Left lung (tissue), 10 donors: Measurements from ENCODE around the gene PTAFR. TPM values are rescaled to one million over a fixed set of nuclear protein-coding genes. Genes with fewer than 3 reads are reported as not detected.

ENCODE experiments used
- ATAC-seq: fragments of 200-7000 bp; cut with Tn5 transposase; one replicate; pipeline ENCODE4 v1.9.1; 2020; ENCODE audit warnings: moderate library complexity
- DNase-seq, 4 donors: peaks; one replicate each; pipeline ENCODE4 v3.0.0-alpha.2; 2013 to 2020
- H3K27ac ChIP-seq, 2 donors: fragments of 200-600 bp; sonication (generic) in 1 of 2; one replicate each; pipeline versions ENCODE4 v1.5.0 to v1.8.0; 2020 to 2021
- H3K27me3 ChIP-seq, 2 donors: fragments of 200-600 bp; sonication (generic) in 1 of 2; one replicate each; pipeline versions ENCODE4 v1.5.0 to v1.8.0; 2020 to 2021
- H3K36me3 ChIP-seq, 2 donors: fragments of 200-600 bp; sonication (generic) in 1 of 2; one replicate each; pipeline versions ENCODE4 v1.5.0 to v1.8.0; 2020 to 2021
- H3K4me1 ChIP-seq, 2 donors: fragments of 200-600 bp; one replicate each; pipeline ENCODE4 v1.8.0; 2021
- H3K4me3 ChIP-seq, 2 donors: fragments of 200-600 bp; sonication (generic) in 1 of 2; one replicate each; pipeline versions ENCODE4 v1.5.0 to v1.8.0; 2020 to 2021; ENCODE audit warnings: mild to moderate bottlenecking in 1 of 2
- H3K9me3 ChIP-seq, 2 donors: fragments of 200-600 bp; sonication (generic) in 1 of 2; one replicate each; pipeline versions ENCODE4 v1.5.0 to v1.8.0; 2020 to 2021
- intact Hi-C, 2 donors: fragments of 100-400 bp; cut with DNase I; formaldehyde crosslinking; loops; one replicate each; pipeline versions ENCODE4 v1.11.2 to v1.14.2; 2022
- polyA plus RNA-seq, 6 donors: library from polyadenylated mRNA; unstranded; fragments of 120-200 nt; gene quantifications; one replicate each; pipeline ENCODE4 v1.2.1, GENCODE V29; 2013; ENCODE audit not compliant: insufficient read length in 6 of 6
- total RNA-seq, 2 donors: library from RNA; stranded (reverse); fragmentation: NEBNext Ultra II Directional; extraction: Animal tissue kit (Norgen Biotek cat#: 25700); gene quantifications; one replicate each; pipeline ENCODE4 v1.2.1, GENCODE V29; 2021
- TF ChIP-seq, protein P1 (sequence below), 2 donors: fragments of 200-600 bp; sonication (generic) in 1 of 2; IDR thresholded peaks; one replicate each; pipeline versions ENCODE4 v1.5.0 to v1.8.0; 2021; ENCODE audit warnings: antibody characterized with exemption in 2 of 2
- donor health status: DM: no; HTN: yes; CAD: no.
- donor health status: DM: no; HTN: no; CAD: no.

Gene PTAFR
- total and polyA plus RNA-seq, 8 donors: 2.4 to 59.7 (median 2.7) TPM

DNA sequence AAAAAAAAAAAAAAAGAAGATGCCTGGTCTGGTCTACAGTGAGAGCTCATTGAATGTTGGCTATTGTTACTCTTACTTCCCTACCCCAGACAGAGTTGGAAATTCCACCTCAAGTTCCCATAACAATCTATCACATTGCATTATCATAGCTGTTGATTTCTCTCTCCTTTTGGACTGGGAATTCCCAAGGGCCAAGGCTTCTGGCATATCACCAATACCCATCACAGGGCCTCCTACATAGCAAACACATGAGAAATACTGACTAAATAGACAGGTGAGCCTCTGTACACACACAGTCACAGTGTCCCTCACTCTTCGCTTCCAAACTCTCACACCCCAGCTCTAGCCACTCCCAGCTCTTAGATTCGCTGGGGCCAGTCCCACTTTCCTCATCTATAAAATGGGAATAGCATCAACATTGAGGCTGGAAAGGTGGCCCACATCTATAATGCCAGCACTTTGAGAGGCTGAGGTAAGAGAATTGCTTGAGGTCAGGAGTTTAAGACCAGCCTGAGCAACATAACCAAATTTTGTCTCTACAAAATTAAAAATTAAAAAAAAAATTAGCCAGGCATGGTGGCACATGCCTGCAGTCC lies 6.4 kb downstream of the PTAFR start:
- H3K9me3 ChIP-seq: no peaks in the 10 kb centered on the region
- H3K4me3 ChIP-seq: no peak overlapping the region
- TF ChIP-seq, protein P1, sequence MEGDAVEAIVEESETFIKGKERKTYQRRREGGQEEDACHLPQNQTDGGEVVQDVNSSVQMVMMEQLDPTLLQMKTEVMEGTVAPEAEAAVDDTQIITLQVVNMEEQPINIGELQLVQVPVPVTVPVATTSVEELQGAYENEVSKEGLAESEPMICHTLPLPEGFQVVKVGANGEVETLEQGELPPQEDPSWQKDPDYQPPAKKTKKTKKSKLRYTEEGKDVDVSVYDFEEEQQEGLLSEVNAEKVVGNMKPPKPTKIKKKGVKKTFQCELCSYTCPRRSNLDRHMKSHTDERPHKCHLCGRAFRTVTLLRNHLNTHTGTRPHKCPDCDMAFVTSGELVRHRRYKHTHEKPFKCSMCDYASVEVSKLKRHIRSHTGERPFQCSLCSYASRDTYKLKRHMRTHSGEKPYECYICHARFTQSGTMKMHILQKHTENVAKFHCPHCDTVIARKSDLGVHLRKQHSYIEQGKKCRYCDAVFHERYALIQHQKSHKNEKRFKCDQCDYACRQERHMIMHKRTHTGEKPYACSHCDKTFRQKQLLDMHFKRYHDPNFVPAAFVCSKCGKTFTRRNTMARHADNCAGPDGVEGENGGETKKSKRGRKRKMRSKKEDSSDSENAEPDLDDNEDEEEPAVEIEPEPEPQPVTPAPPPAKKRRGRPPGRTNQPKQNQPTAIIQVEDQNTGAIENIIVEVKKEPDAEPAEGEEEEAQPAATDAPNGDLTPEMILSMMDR (IDR thresholded peaks at IDR 0.05): no peak
- peaks cover 0 to 40% of the 10 kb centered on the region in 2 donors for H3K36me3 ChIP-seq
- intact Hi-C loops: no loop called here
- no peaks in the 10 kb centered on the region for H3K27me3 ChIP-seq
- DNase-seq (no peak), ATAC-seq (no peak)
- H3K4me1 ChIP-seq: peaks cover 0 to 73% of the 10 kb centered on the region in 2 donors
- peak overlapping the region in 1 of 2 donors; percentile 64 for H3K27ac ChIP-seq

DNA sequence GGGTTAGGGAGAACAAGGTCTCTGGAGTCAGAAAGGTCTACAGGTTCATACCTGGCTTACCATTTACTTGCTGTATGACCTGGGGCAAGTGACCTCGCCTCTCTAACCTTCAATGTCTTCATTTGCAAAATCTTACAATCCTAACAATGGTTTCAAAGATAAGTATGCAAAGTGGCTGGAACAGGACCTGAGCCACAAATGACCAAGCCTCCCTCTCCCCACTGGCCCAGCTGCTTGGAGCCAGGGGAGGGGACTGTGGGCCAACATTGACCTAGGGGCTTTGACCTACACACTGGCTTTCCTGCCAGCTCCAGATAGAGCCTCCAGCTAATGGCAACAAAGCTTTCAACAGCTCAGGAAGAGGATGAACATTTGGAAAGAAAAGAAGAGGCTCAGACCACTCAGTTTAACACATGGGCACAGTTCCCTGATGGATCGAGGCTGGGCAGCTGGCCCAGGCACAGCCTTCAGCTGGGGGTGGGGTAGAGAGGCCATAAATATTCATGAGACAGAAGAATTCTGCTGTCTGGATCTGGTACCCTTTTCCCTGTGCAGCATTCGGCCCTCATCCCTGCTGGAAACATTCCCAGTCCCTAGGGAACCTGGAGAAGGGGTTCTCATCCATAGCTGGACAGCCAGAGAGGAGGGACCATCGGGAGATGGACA lies 12.9 kb downstream of the PTAFR start:
- ATAC-seq: no peak

GRCh38 chr1:28162151-28162550 lies 14.3 kb downstream of the PTAFR start:
- Histone ChIP-seq H3K4me1 (peaks cover 3 to 84% of the 10 kb centered on the region in 2 donors), H3K36me3 (peaks cover 0 to 11% of the 10 kb centered on the region in 2 donors), H3K9me3 (no peaks in the 10 kb centered on the region), H3K27ac (peak overlapping the region in 1 of 2 donors; percentile 74), H3K27me3 (no peaks in the 10 kb centered on the region), H3K4me3 (no peak overlapping the region)
- TF ChIP-seq, protein P1 (IDR thresholded peaks at IDR 0.05): no peak
- no peak for DNase-seq
- intact Hi-C loops: no loop called here
- ATAC-seq: no peak

More for the DNA sequence above, 12.9 kb downstream of the PTAFR start:
- Histone ChIP-seq H3K27me3 (no peaks in the 10 kb centered on the region), H3K27ac (peak overlapping the region in 1 of 2 donors; percentile 6), H3K36me3 (peaks cover 0 to 13% of the 10 kb centered on the region in 2 donors), H3K4me3 (no peak overlapping the region), H3K9me3 (no peaks in the 10 kb centered on the region), H3K4me1 (peaks cover 3 to 81% of the 10 kb centered on the region in 2 donors)
- TF ChIP-seq, protein P1 (IDR thresholded peaks at IDR 0.05): no peak
- intact Hi-C loops: no loop called here
- peak in 2 of 4 donors; percentile 19 to 43 for DNase-seq

DNA sequence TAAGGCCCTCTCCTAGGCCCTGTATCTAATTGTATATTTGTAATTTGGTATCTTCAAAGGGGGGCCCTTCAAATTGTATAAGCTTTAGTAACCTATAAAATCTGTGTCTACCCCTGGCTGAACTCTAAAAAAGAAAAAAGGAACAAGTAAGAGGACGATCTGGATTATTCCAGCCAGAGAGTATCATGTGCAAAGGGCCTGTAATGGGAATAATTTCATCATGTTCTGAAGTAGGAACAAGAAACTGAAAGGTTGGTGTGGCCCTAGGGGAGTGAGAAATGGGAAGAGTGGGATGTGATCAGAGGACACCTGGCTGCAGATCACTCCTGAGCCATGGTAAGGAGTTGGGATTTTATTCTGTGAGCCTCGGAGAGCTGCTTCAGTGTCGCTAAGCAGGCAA lies 14.7 kb downstream of the PTAFR start:
- intact Hi-C loops: no loop called here
- peaks cover 0 to 7% of the 10 kb centered on the region in 2 donors for H3K36me3 ChIP-seq
- TF ChIP-seq, protein P1 (IDR thresholded peaks at IDR 0.05): no peak
- H3K4me1 ChIP-seq: peaks cover 3 to 85% of the 10 kb centered on the region in 2 donors
- no peaks in the 10 kb centered on the region for H3K27me3 ChIP-seq
- ATAC-seq (peak; percentile 30), DNase-seq (no peak)
- H3K4me3 ChIP-seq: no peak overlapping the region
- peak overlapping the region; percentile 70 to 74 for H3K27ac ChIP-seq
- no peaks in the 10 kb centered on the region for H3K9me3 ChIP-seq

GRCh38 chr1:28160782-28161266 lies 15.7 kb downstream of the PTAFR start:
- DNase-seq (peak in 1 of 4 donors; percentile 28), ATAC-seq (peak; percentile 65)
- TF ChIP-seq, protein P1 (IDR thresholded peaks at IDR 0.05): no peak
- Histone ChIP-seq H3K27ac (peak overlapping the region; percentile 70 to 74), H3K36me3 (peaks cover 0 to 3% of the 10 kb centered on the region in 2 donors), H3K27me3 (no peaks in the 10 kb centered on the region), H3K9me3 (no peaks in the 10 kb centered on the region), H3K4me1 (peaks cover 3 to 92% of the 10 kb centered on the region in 2 donors), H3K4me3 (no peak overlapping the region)
- intact Hi-C loops: no loop called here
